GM10266 (cell line): Measurements from ENCODE around the gene SPATA31C2.

Source experiments
- DNase-seq: peaks from one replicate; pipeline ENCODE4 v3.0.0; 2012; ENCODE audit errors: extremely low spot score
- TF ChIP-seq, protein P1 (sequence below): IDR thresholded peaks from 2 replicates; pipeline ENCODE4 v1.5.1; 2012; ENCODE audit warnings: mild to moderate bottlenecking, low read depth; ENCODE audit not compliant: control insufficient read depth, insufficient read depth; ENCODE audit errors: missing control alignments

The SPATA31C2 gene

DNA sequence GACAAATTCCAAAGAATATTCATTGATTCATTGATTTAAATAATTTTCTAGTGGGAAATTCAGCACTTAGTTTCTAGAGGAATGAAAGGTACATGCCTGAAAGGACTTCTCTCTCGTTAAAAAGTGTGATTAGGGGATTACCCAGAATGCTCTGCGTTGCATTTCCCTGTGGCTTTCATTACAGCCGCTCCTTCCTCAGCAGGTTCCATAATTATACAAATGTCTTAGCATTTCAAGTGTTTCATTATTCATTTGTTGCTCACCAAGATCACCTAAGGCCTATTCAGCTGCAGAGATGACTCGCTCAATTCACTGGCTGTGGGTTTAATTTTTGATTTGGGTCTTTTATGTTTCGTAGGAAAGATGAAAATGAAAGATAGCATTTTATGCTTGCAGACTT is 52.8 kb downstream of the SPATA31C2 start:
- DNase-seq, result no peak

DNA sequence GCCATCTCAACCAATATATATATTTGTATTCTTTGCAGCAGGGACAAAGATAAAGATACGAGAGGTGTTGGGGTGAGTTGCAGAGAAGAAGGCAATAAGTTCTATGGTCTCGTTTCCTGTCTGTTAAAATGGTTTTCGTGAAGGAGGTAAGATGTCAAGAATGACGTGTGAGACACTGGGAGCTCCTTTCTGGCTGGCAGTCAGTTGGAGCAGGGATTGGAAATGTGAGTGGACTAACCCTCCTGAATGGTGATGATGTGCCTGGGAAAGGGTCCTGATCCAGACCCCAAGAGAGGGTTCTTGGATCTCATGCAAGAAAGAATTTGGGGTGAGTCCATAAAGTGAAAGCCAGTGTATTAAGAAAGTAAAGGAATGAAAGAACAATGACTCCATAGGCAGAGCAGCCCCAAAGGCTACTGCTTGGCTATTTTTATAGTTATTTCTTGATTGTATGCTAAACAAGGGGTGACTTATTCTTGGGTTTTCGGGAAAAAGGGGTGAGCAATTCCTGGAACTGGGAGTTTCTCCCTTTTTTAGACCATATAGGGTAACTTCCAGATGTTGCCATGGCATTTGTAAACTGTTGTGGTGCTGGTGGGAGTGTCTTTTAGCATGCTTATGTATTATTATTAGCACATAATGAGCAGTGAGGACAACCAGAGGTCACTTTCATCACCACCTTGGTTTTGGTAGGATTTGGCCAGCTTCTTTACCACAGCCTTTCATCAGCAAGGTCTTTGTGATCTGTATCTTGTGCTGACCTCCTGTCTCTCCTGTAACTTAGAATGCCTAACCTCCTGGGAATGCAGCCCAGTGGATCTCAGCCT is 53.7 kb downstream of the SPATA31C2 start:
- no peak for DNase-seq

More for the DNA sequence above, 52.8 kb downstream of the SPATA31C2 start:
- TF ChIP-seq, protein P1, sequence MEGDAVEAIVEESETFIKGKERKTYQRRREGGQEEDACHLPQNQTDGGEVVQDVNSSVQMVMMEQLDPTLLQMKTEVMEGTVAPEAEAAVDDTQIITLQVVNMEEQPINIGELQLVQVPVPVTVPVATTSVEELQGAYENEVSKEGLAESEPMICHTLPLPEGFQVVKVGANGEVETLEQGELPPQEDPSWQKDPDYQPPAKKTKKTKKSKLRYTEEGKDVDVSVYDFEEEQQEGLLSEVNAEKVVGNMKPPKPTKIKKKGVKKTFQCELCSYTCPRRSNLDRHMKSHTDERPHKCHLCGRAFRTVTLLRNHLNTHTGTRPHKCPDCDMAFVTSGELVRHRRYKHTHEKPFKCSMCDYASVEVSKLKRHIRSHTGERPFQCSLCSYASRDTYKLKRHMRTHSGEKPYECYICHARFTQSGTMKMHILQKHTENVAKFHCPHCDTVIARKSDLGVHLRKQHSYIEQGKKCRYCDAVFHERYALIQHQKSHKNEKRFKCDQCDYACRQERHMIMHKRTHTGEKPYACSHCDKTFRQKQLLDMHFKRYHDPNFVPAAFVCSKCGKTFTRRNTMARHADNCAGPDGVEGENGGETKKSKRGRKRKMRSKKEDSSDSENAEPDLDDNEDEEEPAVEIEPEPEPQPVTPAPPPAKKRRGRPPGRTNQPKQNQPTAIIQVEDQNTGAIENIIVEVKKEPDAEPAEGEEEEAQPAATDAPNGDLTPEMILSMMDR, result no peak

More for the DNA sequence above, 53.7 kb downstream of the SPATA31C2 start:
- TF ChIP-seq, protein P1, result no peak
